A673 (cell line): Measurements from ENCODE around the gene MPPED2. TPM values are rescaled to one million over a fixed set of nuclear protein-coding genes. Genes with fewer than 3 reads are reported as not detected.

ENCODE experiments used
- BruUV-seq: library from RNA; stranded (reverse); fragments of 400-500 nt; replicated peaks from 2 replicates; lab custom pipeline; 2021; lab: Mats Ljungman, UMichigan
- CTCF ChIA-PET: fragments of 300-600 bp; sonication (Branson Sonifier 250); formaldehyde crosslinking; loops from one replicate; lab custom pipeline; 2022; ENCODE audit warnings: antibody characterized with exemption; lab: Charles Lee
- POLR2A ChIA-PET: fragments of 300-600 bp; sonication (Branson Sonifier 250); formaldehyde crosslinking; loops from one replicate; lab custom pipeline; 2022; ENCODE audit warnings: antibody characterized with exemption; ENCODE audit not compliant: low non-redundant PET; lab: Charles Lee
- DNase-seq: peaks from one replicate; pipeline ENCODE4 v3.0.0-alpha.2; 2015; ENCODE audit warnings: low spot score
- H3K27ac ChIP-seq: fragments of 200-600 bp; sonication (generic); 2 replicates; pipeline ENCODE4 v1.5.1; 2016; ENCODE audit warnings: mixed run types, low read depth, mild to moderate bottlenecking, mixed read lengths, antibody characterized with exemption, low read length; ENCODE audit not compliant: poor library complexity, severe bottlenecking
- H3K27me3 ChIP-seq: fragments of 200-600 bp; sonication (generic); replicated peaks from 2 replicates; pipeline ENCODE4 v1.6.1; 2017; ENCODE audit warnings: mixed run types, low read depth, mild to moderate bottlenecking, mixed read lengths, antibody characterized with exemption, low read length; ENCODE audit not compliant: insufficient read depth, poor library complexity
- H3K36me3 ChIP-seq: fragments of 200-600 bp; sonication (generic); 2 replicates; pipeline ENCODE4 v1.6.1; 2016; ENCODE audit warnings: mixed run types, mild to moderate bottlenecking, mixed read lengths, antibody characterized with exemption, low read length; ENCODE audit not compliant: insufficient read depth, poor library complexity, severe bottlenecking
- H3K4me1 ChIP-seq: fragments of 200-600 bp; sonication (generic); 2 replicates; pipeline ENCODE4 v1.6.1; 2017; ENCODE audit warnings: mixed run types, mild to moderate bottlenecking, mixed read lengths, antibody characterized with exemption, low read length; ENCODE audit not compliant: insufficient read depth, poor library complexity, severe bottlenecking
- H3K4me3 ChIP-seq: fragments of 200-600 bp; sonication (generic); 2 replicates; pipeline ENCODE4 v1.5.1; 2016; ENCODE audit warnings: low read depth, mixed run types, mild to moderate bottlenecking, mixed read lengths, low read length; ENCODE audit not compliant: poor library complexity, severe bottlenecking
- H3K9me3 ChIP-seq: fragments of 200-600 bp; sonication (generic); 2 replicates; pipeline ENCODE4 v1.6.1; 2016; ENCODE audit warnings: mixed run types, low read depth, mild to moderate bottlenecking, mixed read lengths, antibody characterized with exemption, low read length; ENCODE audit not compliant: poor library complexity, severe bottlenecking
- EZH2 ChIP-seq: fragments of 200-600 bp; sonication (generic); IDR thresholded peaks from 2 replicates; pipeline ENCODE4 v1.6.1; 2017; ENCODE audit warnings: borderline replicate concordance, low read depth, mild to moderate bottlenecking, mixed read lengths, antibody characterized with exemption, low read length; ENCODE audit not compliant: poor library complexity, severe bottlenecking
- intact Hi-C: fragments of 100-400 bp; cut with micrococcal nuclease; formaldehyde crosslinking; loops from one replicate; pipeline ENCODE4 v1.10.0; 2022; ENCODE audit not compliant: unreplicated experiment
- total RNA-seq: library from RNA; stranded (reverse); gene quantifications from 2 replicates; pipeline ENCODE4 v1.2.3, GENCODE V29; 2021
- TF ChIP-seq, protein P1 (sequence below): fragments of 300-800, 200-600 bp; sonication (generic); conservative IDR thresholded peaks from 2 replicates; pipeline ENCODE4 v1.5.1; 2017; ENCODE audit warnings: low read depth, mild to moderate bottlenecking, antibody characterized with exemption, low read length, moderate library complexity, mixed read lengths

Gene MPPED2
- total RNA-seq, 1 experiment from 2014 or later, result 2.0 TPM

DNA sequence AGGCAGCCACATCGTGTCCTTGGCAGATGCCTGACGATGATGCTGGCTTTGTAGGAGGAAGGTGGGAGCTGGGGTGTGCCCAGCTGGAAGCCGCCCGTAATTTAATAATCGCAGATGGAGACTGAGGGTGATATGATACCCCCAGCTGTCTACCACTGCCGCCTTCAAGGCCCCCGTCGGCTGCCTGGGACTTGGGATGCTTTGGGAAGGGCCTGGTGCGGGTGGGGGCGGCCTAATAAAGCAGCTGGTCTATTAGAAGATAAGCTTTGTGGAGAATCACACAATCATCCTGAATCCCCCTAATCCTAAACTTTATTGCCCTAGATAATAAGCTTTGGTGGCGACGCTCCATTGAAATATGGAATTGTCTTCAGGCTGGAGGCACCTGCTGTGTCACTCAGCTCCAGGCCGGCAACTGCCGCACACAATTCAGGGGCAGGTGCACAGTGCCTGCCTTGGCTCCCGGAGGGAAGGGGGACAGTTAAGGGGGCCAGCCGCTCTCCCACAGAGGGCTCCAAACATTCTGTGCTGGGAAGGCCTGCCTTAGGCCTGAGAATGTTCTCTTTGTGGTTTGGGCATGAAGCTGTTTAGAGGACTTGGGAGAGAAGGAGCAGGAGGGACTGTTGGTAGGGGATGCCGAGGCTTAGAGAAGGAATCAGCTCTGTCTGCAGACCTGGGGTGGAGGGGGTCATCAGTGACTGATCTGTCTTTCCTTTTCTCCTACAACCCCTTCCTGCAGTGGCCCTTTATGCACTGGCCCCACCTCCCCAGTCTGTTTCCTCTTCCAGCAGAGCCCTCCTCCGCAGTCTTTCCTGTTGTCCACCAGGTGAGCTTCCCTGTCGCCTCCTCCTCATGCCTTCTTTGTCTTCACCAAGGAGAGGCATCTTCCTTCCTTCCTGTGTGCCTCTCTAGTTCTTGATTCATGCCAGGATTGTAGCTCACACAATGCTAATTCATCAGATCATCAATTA is 198.0 kb downstream of the MPPED2 start:
- POLR2A ChIA-PET, result interaction anchor here (0.7 kb wide), 1 partner anchor 41 kb away, joined by 3 read pairs; no protein-coding TSS in a partner anchor
- no peaks in the 10 kb centered on the region for H3K9me3 ChIP-seq
- no peaks in the 10 kb centered on the region for H3K36me3 ChIP-seq
- CTCF ChIA-PET, result interaction anchor here (0.5 kb wide), 1 partner anchor 273 kb away, joined by 3 read pairs; no protein-coding TSS in a partner anchor
- H3K27me3 ChIP-seq, result no peaks in the 10 kb centered on the region
- no peaks in the 10 kb centered on the region for H3K4me1 ChIP-seq
- intact Hi-C loops, result no loop called here
- DNase-seq, result no peak
- no peak for TF ChIP-seq EZH2
- TF ChIP-seq, protein P1, sequence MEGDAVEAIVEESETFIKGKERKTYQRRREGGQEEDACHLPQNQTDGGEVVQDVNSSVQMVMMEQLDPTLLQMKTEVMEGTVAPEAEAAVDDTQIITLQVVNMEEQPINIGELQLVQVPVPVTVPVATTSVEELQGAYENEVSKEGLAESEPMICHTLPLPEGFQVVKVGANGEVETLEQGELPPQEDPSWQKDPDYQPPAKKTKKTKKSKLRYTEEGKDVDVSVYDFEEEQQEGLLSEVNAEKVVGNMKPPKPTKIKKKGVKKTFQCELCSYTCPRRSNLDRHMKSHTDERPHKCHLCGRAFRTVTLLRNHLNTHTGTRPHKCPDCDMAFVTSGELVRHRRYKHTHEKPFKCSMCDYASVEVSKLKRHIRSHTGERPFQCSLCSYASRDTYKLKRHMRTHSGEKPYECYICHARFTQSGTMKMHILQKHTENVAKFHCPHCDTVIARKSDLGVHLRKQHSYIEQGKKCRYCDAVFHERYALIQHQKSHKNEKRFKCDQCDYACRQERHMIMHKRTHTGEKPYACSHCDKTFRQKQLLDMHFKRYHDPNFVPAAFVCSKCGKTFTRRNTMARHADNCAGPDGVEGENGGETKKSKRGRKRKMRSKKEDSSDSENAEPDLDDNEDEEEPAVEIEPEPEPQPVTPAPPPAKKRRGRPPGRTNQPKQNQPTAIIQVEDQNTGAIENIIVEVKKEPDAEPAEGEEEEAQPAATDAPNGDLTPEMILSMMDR, result no peak
- no TSS peak for BruUV-seq
- H3K27ac ChIP-seq, result no peak overlapping the region
- H3K4me3 ChIP-seq, result no peak overlapping the region

DNA sequence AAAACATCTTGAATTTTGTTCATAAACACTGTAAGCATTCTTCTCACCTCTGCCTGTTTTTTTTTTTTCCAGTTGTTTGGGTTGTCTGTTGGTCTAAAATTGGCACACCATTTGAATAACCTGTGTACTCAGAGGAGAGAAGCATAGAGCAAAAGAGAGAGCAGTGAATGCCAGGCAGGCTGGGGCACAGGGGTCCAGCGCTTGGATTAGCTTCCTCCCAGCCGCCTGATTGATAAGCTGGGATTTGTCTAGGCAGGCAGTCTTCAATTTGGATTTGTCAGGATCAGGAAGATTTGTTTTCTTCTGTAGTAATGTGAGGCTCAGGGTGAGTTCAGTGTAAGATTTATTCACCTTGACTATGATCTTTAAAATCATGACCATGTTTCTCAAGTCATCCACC is 204.3 kb downstream of the MPPED2 start:
- intact Hi-C loops, result no loop called here
- CTCF ChIA-PET, result no interaction called here
- BruUV-seq, result no TSS peak

DNA sequence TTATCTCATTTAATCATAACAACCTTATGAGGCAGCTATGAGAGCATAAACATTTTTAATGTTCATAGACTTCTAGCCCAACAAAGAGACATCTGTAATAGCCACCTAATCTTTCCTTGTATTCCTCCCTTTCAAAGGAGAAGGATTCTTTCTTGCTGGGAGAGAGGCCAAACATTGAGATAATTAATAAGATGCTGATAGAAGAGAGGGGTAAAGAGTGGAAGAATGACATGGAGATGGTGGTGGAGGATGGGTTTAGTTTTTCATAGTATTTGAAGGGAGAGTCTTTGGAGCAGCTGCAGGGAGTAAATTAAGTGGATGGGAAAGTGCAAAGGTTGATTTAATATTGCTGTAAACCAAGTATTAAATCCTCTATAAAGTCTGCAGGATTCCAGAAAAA is 205.3 kb downstream of the MPPED2 start:
- H3K9me3 ChIP-seq, result no peaks in the 10 kb centered on the region
- no peak overlapping the region for H3K4me3 ChIP-seq
- no peaks in the 10 kb centered on the region for H3K4me1 ChIP-seq
- H3K36me3 ChIP-seq, result no peaks in the 10 kb centered on the region
- intact Hi-C loops, result no loop called here
- DNase-seq, result no peak
- ChIA-PET POLR2A (no interaction called here), CTCF (no interaction called here)
- TF ChIP-seq EZH2, result no peak
- TF ChIP-seq, protein P1, result no peak
- H3K27me3 ChIP-seq, result no peaks in the 10 kb centered on the region
- no TSS peak for BruUV-seq
- H3K27ac ChIP-seq, result no peak overlapping the region

More for the DNA sequence above, 204.3 kb downstream of the MPPED2 start:
- no peaks in the 10 kb centered on the region for H3K9me3 ChIP-seq
- no peak for DNase-seq
- no peaks in the 10 kb centered on the region for H3K36me3 ChIP-seq
- POLR2A ChIA-PET, result no interaction called here
- TF ChIP-seq EZH2, result no peak
- H3K27me3 ChIP-seq, result no peaks in the 10 kb centered on the region
- H3K27ac ChIP-seq, result no peak overlapping the region
- H3K4me1 ChIP-seq, result no peaks in the 10 kb centered on the region
- H3K4me3 ChIP-seq, result no peak overlapping the region
